ENCODE results near the gene CCN5.

- TF ChIP-seq YY1 (IDR thresholded peaks at IDR 0.05; ENCODE audit: low read depth), result no peak
- no peak for TF ChIP-seq RAD21 (IDR thresholded peaks at IDR 0.05; ENCODE audit: low read depth)
- no peak for TF ChIP-seq TEAD4 (IDR thresholded peaks at IDR 0.05)
- TF ChIP-seq TCF12 (IDR thresholded peaks at IDR 0.05; ENCODE audit: low read depth), result no peak
- TF ChIP-seq TAF1 (IDR thresholded peaks at IDR 0.05; ENCODE audit: low read depth), result no peak
- no peak for TF ChIP-seq EP300 (IDR thresholded peaks at IDR 0.05; ENCODE audit: borderline replicate concordance)
- TF ChIP-seq NFIC (IDR thresholded peaks at IDR 0.05), result no peak
- no peak for TF ChIP-seq MAX (IDR thresholded peaks at IDR 0.05)
- TF ChIP-seq ZBTB7A (IDR thresholded peaks at IDR 0.05; ENCODE audit: low read depth), result no peak
- TF ChIP-seq FOXM1 (IDR thresholded peaks at IDR 0.05; ENCODE audit: borderline replicate concordance, low read depth), result no peak
- TF ChIP-seq CEBPB (IDR thresholded peaks at IDR 0.05), result no peak
- TF ChIP-seq REST (IDR thresholded peaks at IDR 0.05; ENCODE audit: low read depth), result no peak
- no peak for TF ChIP-seq CREB1 (IDR thresholded peaks at IDR 0.05; ENCODE audit: low read depth)
Observed at GRCh38 chr20:44691424-44692423, 23.4 kb upstream of the CCN5 start.
